Dendritic cell treated with granulocyte-macrophage colony-stimulating factor and Interleukin-4, amounts not matched to agents 40 ng/mL and 50 ng/mL, for 4 days (primary cell): ENCODE data around the gene LCE4A.
"Not testable (repeated sequence)": the region's sequence is repeated elsewhere in the genome, so short reads cannot be mapped to it uniquely, and the experiment has no call there.

ENCODE experiments used
- H3K27ac Mint-ChIP-seq: one replicate; pipeline ENCODE4 v1.8.0; 2022; ENCODE audit warnings: mild to moderate bottlenecking, mixed read lengths
- H3K27me3 Mint-ChIP-seq: one replicate; pipeline ENCODE4 v1.8.0; 2022; ENCODE audit warnings: mild to moderate bottlenecking, mixed read lengths
- H3K36me3 Mint-ChIP-seq: one replicate; pipeline ENCODE4 v1.8.0; 2022; ENCODE audit warnings: low read depth, mixed read lengths
- H3K4me1 Mint-ChIP-seq: one replicate; pipeline ENCODE4 v1.8.0; 2022; ENCODE audit warnings: low read depth, mixed read lengths
- H3K4me3 Mint-ChIP-seq: one replicate; pipeline ENCODE4 v1.8.0; 2022; ENCODE audit warnings: mild to moderate bottlenecking, moderate library complexity, mixed read lengths
- H3K9me3 Mint-ChIP-seq: one replicate; pipeline ENCODE4 v1.8.0; 2022; ENCODE audit warnings: mixed read lengths
- intact Hi-C: fragments of 100-400 bp; cut with micrococcal nuclease; formaldehyde crosslinking; loops from one replicate; pipeline ENCODE4 v1.15.0; 2022

The LCE4A gene

GRCh38 chr1:152707860-152708259 is at the start of gene LCE4A:
Gene LCE4A, plus strand, starts transcription at chr1:152708160. Its CDS starts 916 bp downstream, at chr1:152709076.
- Mint-ChIP-seq H3K27ac (no peak within 1 kb of the TSS), H3K9me3 (no peaks in the 10 kb centered on the region), H3K27me3 (peaks cover 5% of the 10 kb centered on the region), H3K36me3 (no peaks in the 10 kb centered on the region), H3K4me1 (no peaks in the 10 kb centered on the region), H3K4me3 (no peak within 1 kb of the TSS)
- intact Hi-C loops = no loop called here

GRCh38 chr1:152658649-152659048 is 49.3 kb upstream of the LCE4A start:
- Mint-ChIP-seq H3K36me3 (no peaks in the 10 kb centered on the region), H3K27ac (no peak overlapping the region), H3K9me3 (no peaks in the 10 kb centered on the region), H3K4me1 (peaks cover 7% of the 10 kb centered on the region), H3K4me3 (no peak overlapping the region), H3K27me3 (peaks cover 8% of the 10 kb centered on the region)
- intact Hi-C loops = loop anchor here (10.0 kb wide), 1 partner anchor 566 kb away; no protein-coding TSS in a partner anchor

GRCh38 chr1:152663098-152663497 is 44.9 kb upstream of the LCE4A start, which contains the start of gene LCE2D:
Gene LCE2D, plus strand, starts transcription at chr1:152663380. Its CDS starts 726 bp downstream, at chr1:152664106.
- no peaks in the 10 kb centered on the region for H3K36me3 Mint-ChIP-seq
- H3K27me3 Mint-ChIP-seq = peaks cover 6% of the 10 kb centered on the region
- no peaks in the 10 kb centered on the region for H3K9me3 Mint-ChIP-seq
- intact Hi-C loops = no loop called here
- no peak within 1 kb of the TSS for H3K27ac Mint-ChIP-seq
- no peak within 1 kb of the TSS for H3K4me3 Mint-ChIP-seq
- H3K4me1 Mint-ChIP-seq = no peaks in the 10 kb centered on the region

- H3K4me3 Mint-ChIP-seq, H3K9me3 Mint-ChIP-seq, H3K27ac Mint-ChIP-seq, H3K36me3 Mint-ChIP-seq, H3K27me3 Mint-ChIP-seq, H3K4me1 Mint-ChIP-seq, intact Hi-C loops: not testable (repeated sequence)
These were observed 41.8 kb upstream of the LCE4A start for GRCh38 chr1:152666171-152666570.

- Mint-ChIP-seq H3K27me3 (peaks cover 4% of the 10 kb centered on the region), H3K9me3 (no peaks in the 10 kb centered on the region), H3K4me1 (no peaks in the 10 kb centered on the region), H3K4me3 (no peak overlapping the region), H3K36me3 (no peaks in the 10 kb centered on the region), H3K27ac (no peak overlapping the region)
- intact Hi-C loops = no loop called here
These were observed 40.3 kb upstream of the LCE4A start for GRCh38 chr1:152667648-152668047.

- Mint-ChIP-seq H3K36me3 (no peaks in the 10 kb centered on the region), H3K4me3 (no peak overlapping the region), H3K4me1 (no peaks in the 10 kb centered on the region), H3K27ac (no peak overlapping the region), H3K27me3 (peaks cover 5% of the 10 kb centered on the region), H3K9me3 (no peaks in the 10 kb centered on the region)
- intact Hi-C loops = no loop called here
These were observed 34.9 kb upstream of the LCE4A start for GRCh38 chr1:152673016-152673415.

- H3K27ac Mint-ChIP-seq, intact Hi-C loops, H3K9me3 Mint-ChIP-seq, H3K36me3 Mint-ChIP-seq, H3K4me1 Mint-ChIP-seq, H3K27me3 Mint-ChIP-seq, H3K4me3 Mint-ChIP-seq: not testable (repeated sequence)
These were observed 33.0 kb upstream of the LCE4A start, which contains the start of gene LCE2C for GRCh38 chr1:152674983-152675382. Gene LCE2C, plus strand, starts transcription at chr1:152675279. Its CDS starts 737 bp downstream, at chr1:152676016.

- intact Hi-C loops = no loop called here
- Mint-ChIP-seq H3K4me3 (no peak overlapping the region), H3K27ac (no peak overlapping the region), H3K36me3 (no peaks in the 10 kb centered on the region), H3K4me1 (no peaks in the 10 kb centered on the region), H3K27me3 (peaks cover 12% of the 10 kb centered on the region), H3K9me3 (no peaks in the 10 kb centered on the region)
These were observed 28.5 kb upstream of the LCE4A start for GRCh38 chr1:152679459-152679858.

- intact Hi-C loops = no loop called here
- H3K4me1 Mint-ChIP-seq = no peaks in the 10 kb centered on the region
- H3K36me3 Mint-ChIP-seq = no peaks in the 10 kb centered on the region
- H3K9me3 Mint-ChIP-seq = no peaks in the 10 kb centered on the region
- H3K4me3 Mint-ChIP-seq = no peak overlapping the region
- peaks cover 14% of the 10 kb centered on the region for H3K27me3 Mint-ChIP-seq
- H3K27ac Mint-ChIP-seq = no peak overlapping the region
These were observed 26.3 kb upstream of the LCE4A start for GRCh38 chr1:152681616-152682015.

GRCh38 chr1:152683846-152684245 is 24.1 kb upstream of the LCE4A start:
- Mint-ChIP-seq H3K27ac (no peak overlapping the region), H3K36me3 (no peaks in the 10 kb centered on the region), H3K9me3 (no peaks in the 10 kb centered on the region), H3K27me3 (peaks cover 10% of the 10 kb centered on the region), H3K4me1 (no peaks in the 10 kb centered on the region), H3K4me3 (no peak overlapping the region)
- intact Hi-C loops = no loop called here

GRCh38 chr1:152685823-152686222 is 22.1 kb upstream of the LCE4A start, which contains the start of gene LCE2B:
Gene LCE2B, plus strand, starts transcription at chr1:152686123. Its CDS starts 721 bp downstream, at chr1:152686844.
- H3K36me3 Mint-ChIP-seq, intact Hi-C loops, H3K27me3 Mint-ChIP-seq, H3K4me1 Mint-ChIP-seq, H3K27ac Mint-ChIP-seq, H3K9me3 Mint-ChIP-seq, H3K4me3 Mint-ChIP-seq: not testable (repeated sequence)

GRCh38 chr1:152697701-152698600 is 10.0 kb upstream of the LCE4A start, which contains the start of gene LCE2A:
Gene LCE2A, plus strand, starts transcription at chr1:152698345. Its CDS starts 557 bp downstream, at chr1:152698902.
- Mint-ChIP-seq H3K36me3 (no peaks in the 10 kb centered on the region), H3K9me3 (no peaks in the 10 kb centered on the region), H3K4me3 (no peak within 1 kb of the TSS), H3K27ac (no peak within 1 kb of the TSS), H3K27me3 (no peaks in the 10 kb centered on the region), H3K4me1 (no peaks in the 10 kb centered on the region)
- intact Hi-C loops = no loop called here

- Mint-ChIP-seq H3K9me3 (no peaks in the 10 kb centered on the region), H3K4me1 (no peaks in the 10 kb centered on the region), H3K27me3 (no peaks in the 10 kb centered on the region), H3K27ac (no peak overlapping the region), H3K4me3 (no peak overlapping the region), H3K36me3 (no peaks in the 10 kb centered on the region)
- intact Hi-C loops = no loop called here
These were observed 8.2 kb upstream of the LCE4A start for GRCh38 chr1:152699746-152700145.

GRCh38 chr1:152718238-152718637 is 10.3 kb downstream of the LCE4A start:
- no peaks in the 10 kb centered on the region for H3K9me3 Mint-ChIP-seq
- intact Hi-C loops = no loop called here

More at GRCh38 chr1:152718238-152718637, 10.3 kb downstream of the LCE4A start:
- Mint-ChIP-seq H3K36me3 (no peaks in the 10 kb centered on the region), H3K4me1 (no peaks in the 10 kb centered on the region), H3K4me3 (no peak overlapping the region), H3K27me3 (peaks cover 7% of the 10 kb centered on the region), H3K27ac (no peak overlapping the region)
